SK-N-SH treated with all-trans-retinoic acid at 6 μM for 48 hours (cell line): ENCODE data around the gene SLC9A7.

ENCODE experiments used
- ARNTL ChIP-seq: fragments of 450-650 bp; formaldehyde crosslinking; IDR thresholded peaks from 2 replicates; pipeline ENCODE4 v1.5.0; 2020; ENCODE audit warnings: low read depth, mild to moderate bottlenecking, moderate library complexity, borderline replicate concordance
- BACH2 ChIP-seq: fragments of 250-450 bp; sonication (Bioruptor Pico); IDR thresholded peaks from 2 replicates; pipeline ENCODE4 v1.9.0; 2021; ENCODE audit warnings: mild to moderate bottlenecking, borderline replicate concordance
- CSDC2 ChIP-seq: fragments of 250-450 bp; sonication (Bioruptor Pico); IDR thresholded peaks from 2 replicates; pipeline ENCODE4 v1.5.0; 2020; ENCODE audit warnings: mild to moderate bottlenecking, moderate library complexity
- GLIS3 ChIP-seq: fragments of 250-450 bp; sonication (Bioruptor Pico); IDR thresholded peaks from 2 replicates; pipeline ENCODE4 v1.5.0; 2020; ENCODE audit warnings: mild to moderate bottlenecking, moderate library complexity
- ISL1 ChIP-seq: fragments of 250-450 bp; sonication (Bioruptor Pico); IDR thresholded peaks from 2 replicates; pipeline ENCODE4 v2.1.2; 2022; ENCODE audit warnings: mild to moderate bottlenecking, moderate library complexity
- PATZ1 ChIP-seq: fragments of 250-450 bp; sonication (Bioruptor Pico); IDR thresholded peaks from 2 replicates; pipeline ENCODE4 v1.8.0; 2020; ENCODE audit warnings: mild to moderate bottlenecking, moderate library complexity, borderline replicate concordance
- PPARA ChIP-seq: fragments of 250-450 bp; sonication (Bioruptor Pico); IDR thresholded peaks from 2 replicates; pipeline ENCODE4 v1.5.0; 2020; ENCODE audit warnings: mild to moderate bottlenecking, borderline replicate concordance
- RARB ChIP-seq: fragments of 250-450 bp; sonication (Bioruptor Pico); IDR thresholded peaks from 2 replicates; pipeline ENCODE4 v1.8.0; 2021; ENCODE audit warnings: mild to moderate bottlenecking, moderate library complexity
- SNAI2 ChIP-seq: fragments of 250-450 bp; sonication (Bioruptor Pico); IDR thresholded peaks from 2 replicates; pipeline ENCODE4 v1.5.0; 2020; ENCODE audit warnings: mild to moderate bottlenecking, moderate library complexity
- TOX ChIP-seq: fragments of 250-450 bp; sonication (Bioruptor Pico); IDR thresholded peaks from 2 replicates; pipeline ENCODE4 v1.8.0; 2021; ENCODE audit warnings: mild to moderate bottlenecking, moderate library complexity, borderline replicate concordance
- ZFP3 ChIP-seq: fragments of 250-450 bp; sonication (Bioruptor Pico); IDR thresholded peaks from 2 replicates; pipeline ENCODE4 v1.5.0; 2020; ENCODE audit warnings: mild to moderate bottlenecking, moderate library complexity
- ZFP30 ChIP-seq: fragments of 450-650 bp; formaldehyde crosslinking; IDR thresholded peaks from 2 replicates; pipeline ENCODE4 v1.5.0; 2022; ENCODE audit warnings: mild to moderate bottlenecking, moderate library complexity
- TF ChIP-seq, protein P1 (sequence below): fragments of 250-450 bp; sonication (Bioruptor Pico); IDR thresholded peaks from 2 replicates; pipeline ENCODE4 v1.5.1; 2020; ENCODE audit warnings: low read depth, mild to moderate bottlenecking, moderate library complexity

DNA sequence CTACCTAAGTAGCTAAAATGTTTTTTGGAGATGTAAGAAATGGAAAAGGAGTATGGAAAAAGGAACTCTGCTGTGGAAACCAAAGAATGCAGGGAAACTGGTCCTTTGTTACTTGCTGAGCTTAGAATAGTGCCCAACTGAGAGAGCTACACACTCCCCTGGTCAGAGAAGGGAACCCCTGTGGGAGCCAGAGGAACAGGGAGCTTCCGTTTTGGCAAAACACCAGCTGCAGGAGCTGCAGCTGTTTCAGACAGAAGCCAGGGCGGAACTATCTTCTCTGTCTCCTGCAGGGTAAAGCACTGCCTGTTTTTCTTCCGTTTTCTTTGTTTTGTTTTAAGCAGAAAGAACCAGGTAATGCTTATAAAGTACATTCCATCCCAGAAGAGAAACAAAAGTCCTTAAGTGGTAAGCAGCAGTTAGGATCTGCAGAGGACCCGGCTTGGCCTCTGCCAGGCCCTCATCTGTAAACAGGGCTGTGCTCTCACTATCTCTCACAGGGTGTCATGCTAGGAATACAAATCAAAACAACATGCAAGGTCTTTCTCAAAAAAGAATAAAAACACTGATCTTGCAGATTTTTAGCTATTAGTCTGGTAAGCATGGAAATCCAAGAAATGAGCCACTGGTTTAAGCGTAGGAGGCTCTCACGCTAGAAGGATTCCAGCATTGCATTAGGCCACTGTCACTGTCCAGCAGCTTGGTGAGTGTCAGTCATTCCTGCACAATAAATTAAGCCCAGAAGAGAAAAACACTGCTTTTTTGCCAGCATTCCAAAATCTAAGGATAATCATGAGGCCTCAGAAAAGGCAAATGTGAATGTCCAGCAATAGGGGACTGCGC, 109.3 kb downstream of the SLC9A7 start:
- no peak for TF ChIP-seq ZFP3 (CRISPR knock-in tag)
- TF ChIP-seq SNAI2 (CRISPR knock-in tag): no peak
- no peak for TF ChIP-seq CSDC2
- TF ChIP-seq PPARA: no peak
- no peak for TF ChIP-seq GLIS3 (CRISPR knock-in tag)
- TF ChIP-seq PATZ1 (CRISPR knock-in tag): no peak
- TF ChIP-seq ZFP30: no peak
- TF ChIP-seq, protein P1, sequence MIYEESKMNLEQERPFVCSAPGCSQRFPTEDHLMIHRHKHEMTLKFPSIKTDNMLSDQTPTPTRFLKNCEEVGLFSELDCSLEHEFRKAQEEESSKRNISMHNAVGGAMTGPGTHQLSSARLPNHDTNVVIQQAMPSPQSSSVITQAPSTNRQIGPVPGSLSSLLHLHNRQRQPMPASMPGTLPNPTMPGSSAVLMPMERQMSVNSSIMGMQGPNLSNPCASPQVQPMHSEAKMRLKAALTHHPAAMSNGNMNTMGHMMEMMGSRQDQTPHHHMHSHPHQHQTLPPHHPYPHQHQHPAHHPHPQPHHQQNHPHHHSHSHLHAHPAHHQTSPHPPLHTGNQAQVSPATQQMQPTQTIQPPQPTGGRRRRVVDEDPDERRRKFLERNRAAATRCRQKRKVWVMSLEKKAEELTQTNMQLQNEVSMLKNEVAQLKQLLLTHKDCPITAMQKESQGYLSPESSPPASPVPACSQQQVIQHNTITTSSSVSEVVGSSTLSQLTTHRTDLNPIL: no peak
- no peak for TF ChIP-seq TOX (CRISPR knock-in tag)
- TF ChIP-seq ARNTL (CRISPR knock-in tag): no peak
- TF ChIP-seq BACH2 (CRISPR knock-in tag): no peak
- TF ChIP-seq RARB (CRISPR knock-in tag): no peak
- TF ChIP-seq ISL1 (CRISPR knock-in tag): no peak
